Measurements from ENCODE around the gene GAGE13. TPM values are rescaled to one million over a fixed set of nuclear protein-coding genes. Genes with fewer than 3 reads are reported as not detected.

The GAGE13 gene
- total and polyA plus RNA-seq, 9 of the 15 experiments (the other 6 are each of a cell fraction or from before 2014, with no cell fraction given), result 31.6 to 506 (median 154) TPM

DNA sequence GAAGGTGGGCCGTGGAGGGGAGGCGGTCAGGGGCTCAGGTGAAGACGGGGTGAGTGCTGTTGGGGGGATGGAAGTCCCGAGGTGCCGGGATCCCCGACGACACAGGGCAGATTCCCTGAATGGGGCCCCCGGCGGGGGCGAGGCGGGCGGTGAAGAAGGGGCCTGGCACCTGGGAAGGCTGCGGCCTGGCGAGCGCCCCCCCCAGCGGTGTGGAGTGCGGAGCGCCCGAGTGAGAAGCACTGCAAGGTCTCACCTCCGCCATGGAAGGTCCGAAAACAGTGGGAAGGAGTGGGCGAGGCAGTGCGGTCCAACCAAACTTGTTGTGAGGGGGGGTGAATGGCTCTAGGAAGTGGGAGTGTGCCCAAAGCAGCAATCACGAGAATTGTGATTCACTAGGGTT, 10.1 kb downstream of the GAGE13 start (continued):
- TF ChIP-seq ZNF133 (CRISPR knock-in tag; IDR thresholded peaks at IDR 0.05) (peak; percentile 79; the same call in 1 of the 2 replicates), CHCHD3 (CRISPR knock-in tag; IDR thresholded peaks at IDR 0.05) (0 out of 2 replicates have a peak, but pooled peaks have one; percentile 46), ZNF408 (CRISPR knock-in tag; IDR thresholded peaks at IDR 0.05; ENCODE audit: low read depth) (0 out of 2 replicates have a peak, but pooled peaks have one; percentile 75), POLR2G (IDR thresholded peaks at IDR 0.05; ENCODE audit: low read depth, low read length) (0 out of 2 replicates have a peak, but pooled peaks have one; percentile 19), SUPT5H (IDR thresholded peaks at IDR 0.05) (peak; percentile 49), EGR1 (conservative IDR thresholded peaks at IDR 0.05) (peak; percentile 76), HDAC1 (IDR thresholded peaks at IDR 0.05) (peak in 1 of 2 experiments; percentile 63; a peak in 1 of 4 replicates), RB1 (IDR thresholded peaks at IDR 0.05; ENCODE audit: low read depth) (peak; percentile 52; the same call in 1 of the 2 replicates), E2F3 (CRISPR knock-in tag; IDR thresholded peaks at IDR 0.05) (peak; percentile 84), CXXC5 (CRISPR knock-in tag; IDR thresholded peaks at IDR 0.05) (peak; percentile 55), CTBP1 (IDR thresholded peaks at IDR 0.05; ENCODE audit: borderline replicate concordance) (peak; percentile 25; the same call in 1 of the 2 replicates)
- TF ChIP-seq, protein P1, sequence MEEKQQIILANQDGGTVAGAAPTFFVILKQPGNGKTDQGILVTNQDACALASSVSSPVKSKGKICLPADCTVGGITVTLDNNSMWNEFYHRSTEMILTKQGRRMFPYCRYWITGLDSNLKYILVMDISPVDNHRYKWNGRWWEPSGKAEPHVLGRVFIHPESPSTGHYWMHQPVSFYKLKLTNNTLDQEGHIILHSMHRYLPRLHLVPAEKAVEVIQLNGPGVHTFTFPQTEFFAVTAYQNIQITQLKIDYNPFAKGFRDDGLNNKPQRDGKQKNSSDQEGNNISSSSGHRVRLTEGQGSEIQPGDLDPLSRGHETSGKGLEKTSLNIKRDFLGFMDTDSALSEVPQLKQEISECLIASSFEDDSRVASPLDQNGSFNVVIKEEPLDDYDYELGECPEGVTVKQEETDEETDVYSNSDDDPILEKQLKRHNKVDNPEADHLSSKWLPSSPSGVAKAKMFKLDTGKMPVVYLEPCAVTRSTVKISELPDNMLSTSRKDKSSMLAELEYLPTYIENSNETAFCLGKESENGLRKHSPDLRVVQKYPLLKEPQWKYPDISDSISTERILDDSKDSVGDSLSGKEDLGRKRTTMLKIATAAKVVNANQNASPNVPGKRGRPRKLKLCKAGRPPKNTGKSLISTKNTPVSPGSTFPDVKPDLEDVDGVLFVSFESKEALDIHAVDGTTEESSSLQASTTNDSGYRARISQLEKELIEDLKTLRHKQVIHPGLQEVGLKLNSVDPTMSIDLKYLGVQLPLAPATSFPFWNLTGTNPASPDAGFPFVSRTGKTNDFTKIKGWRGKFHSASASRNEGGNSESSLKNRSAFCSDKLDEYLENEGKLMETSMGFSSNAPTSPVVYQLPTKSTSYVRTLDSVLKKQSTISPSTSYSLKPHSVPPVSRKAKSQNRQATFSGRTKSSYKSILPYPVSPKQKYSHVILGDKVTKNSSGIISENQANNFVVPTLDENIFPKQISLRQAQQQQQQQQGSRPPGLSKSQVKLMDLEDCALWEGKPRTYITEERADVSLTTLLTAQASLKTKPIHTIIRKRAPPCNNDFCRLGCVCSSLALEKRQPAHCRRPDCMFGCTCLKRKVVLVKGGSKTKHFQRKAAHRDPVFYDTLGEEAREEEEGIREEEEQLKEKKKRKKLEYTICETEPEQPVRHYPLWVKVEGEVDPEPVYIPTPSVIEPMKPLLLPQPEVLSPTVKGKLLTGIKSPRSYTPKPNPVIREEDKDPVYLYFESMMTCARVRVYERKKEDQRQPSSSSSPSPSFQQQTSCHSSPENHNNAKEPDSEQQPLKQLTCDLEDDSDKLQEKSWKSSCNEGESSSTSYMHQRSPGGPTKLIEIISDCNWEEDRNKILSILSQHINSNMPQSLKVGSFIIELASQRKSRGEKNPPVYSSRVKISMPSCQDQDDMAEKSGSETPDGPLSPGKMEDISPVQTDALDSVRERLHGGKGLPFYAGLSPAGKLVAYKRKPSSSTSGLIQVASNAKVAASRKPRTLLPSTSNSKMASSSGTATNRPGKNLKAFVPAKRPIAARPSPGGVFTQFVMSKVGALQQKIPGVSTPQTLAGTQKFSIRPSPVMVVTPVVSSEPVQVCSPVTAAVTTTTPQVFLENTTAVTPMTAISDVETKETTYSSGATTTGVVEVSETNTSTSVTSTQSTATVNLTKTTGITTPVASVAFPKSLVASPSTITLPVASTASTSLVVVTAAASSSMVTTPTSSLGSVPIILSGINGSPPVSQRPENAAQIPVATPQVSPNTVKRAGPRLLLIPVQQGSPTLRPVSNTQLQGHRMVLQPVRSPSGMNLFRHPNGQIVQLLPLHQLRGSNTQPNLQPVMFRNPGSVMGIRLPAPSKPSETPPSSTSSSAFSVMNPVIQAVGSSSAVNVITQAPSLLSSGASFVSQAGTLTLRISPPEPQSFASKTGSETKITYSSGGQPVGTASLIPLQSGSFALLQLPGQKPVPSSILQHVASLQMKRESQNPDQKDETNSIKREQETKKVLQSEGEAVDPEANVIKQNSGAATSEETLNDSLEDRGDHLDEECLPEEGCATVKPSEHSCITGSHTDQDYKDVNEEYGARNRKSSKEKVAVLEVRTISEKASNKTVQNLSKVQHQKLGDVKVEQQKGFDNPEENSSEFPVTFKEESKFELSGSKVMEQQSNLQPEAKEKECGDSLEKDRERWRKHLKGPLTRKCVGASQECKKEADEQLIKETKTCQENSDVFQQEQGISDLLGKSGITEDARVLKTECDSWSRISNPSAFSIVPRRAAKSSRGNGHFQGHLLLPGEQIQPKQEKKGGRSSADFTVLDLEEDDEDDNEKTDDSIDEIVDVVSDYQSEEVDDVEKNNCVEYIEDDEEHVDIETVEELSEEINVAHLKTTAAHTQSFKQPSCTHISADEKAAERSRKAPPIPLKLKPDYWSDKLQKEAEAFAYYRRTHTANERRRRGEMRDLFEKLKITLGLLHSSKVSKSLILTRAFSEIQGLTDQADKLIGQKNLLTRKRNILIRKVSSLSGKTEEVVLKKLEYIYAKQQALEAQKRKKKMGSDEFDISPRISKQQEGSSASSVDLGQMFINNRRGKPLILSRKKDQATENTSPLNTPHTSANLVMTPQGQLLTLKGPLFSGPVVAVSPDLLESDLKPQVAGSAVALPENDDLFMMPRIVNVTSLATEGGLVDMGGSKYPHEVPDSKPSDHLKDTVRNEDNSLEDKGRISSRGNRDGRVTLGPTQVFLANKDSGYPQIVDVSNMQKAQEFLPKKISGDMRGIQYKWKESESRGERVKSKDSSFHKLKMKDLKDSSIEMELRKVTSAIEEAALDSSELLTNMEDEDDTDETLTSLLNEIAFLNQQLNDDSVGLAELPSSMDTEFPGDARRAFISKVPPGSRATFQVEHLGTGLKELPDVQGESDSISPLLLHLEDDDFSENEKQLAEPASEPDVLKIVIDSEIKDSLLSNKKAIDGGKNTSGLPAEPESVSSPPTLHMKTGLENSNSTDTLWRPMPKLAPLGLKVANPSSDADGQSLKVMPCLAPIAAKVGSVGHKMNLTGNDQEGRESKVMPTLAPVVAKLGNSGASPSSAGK (IDR thresholded peaks at IDR 0.05), result peak; percentile 72
- TF ChIP-seq, protein P2, sequence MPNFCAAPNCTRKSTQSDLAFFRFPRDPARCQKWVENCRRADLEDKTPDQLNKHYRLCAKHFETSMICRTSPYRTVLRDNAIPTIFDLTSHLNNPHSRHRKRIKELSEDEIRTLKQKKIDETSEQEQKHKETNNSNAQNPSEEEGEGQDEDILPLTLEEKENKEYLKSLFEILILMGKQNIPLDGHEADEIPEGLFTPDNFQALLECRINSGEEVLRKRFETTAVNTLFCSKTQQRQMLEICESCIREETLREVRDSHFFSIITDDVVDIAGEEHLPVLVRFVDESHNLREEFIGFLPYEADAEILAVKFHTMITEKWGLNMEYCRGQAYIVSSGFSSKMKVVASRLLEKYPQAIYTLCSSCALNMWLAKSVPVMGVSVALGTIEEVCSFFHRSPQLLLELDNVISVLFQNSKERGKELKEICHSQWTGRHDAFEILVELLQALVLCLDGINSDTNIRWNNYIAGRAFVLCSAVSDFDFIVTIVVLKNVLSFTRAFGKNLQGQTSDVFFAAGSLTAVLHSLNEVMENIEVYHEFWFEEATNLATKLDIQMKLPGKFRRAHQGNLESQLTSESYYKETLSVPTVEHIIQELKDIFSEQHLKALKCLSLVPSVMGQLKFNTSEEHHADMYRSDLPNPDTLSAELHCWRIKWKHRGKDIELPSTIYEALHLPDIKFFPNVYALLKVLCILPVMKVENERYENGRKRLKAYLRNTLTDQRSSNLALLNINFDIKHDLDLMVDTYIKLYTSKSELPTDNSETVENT (CRISPR knock-in tag; IDR thresholded peaks at IDR 0.05), result peak; percentile 95
- TF ChIP-seq, protein P3, sequence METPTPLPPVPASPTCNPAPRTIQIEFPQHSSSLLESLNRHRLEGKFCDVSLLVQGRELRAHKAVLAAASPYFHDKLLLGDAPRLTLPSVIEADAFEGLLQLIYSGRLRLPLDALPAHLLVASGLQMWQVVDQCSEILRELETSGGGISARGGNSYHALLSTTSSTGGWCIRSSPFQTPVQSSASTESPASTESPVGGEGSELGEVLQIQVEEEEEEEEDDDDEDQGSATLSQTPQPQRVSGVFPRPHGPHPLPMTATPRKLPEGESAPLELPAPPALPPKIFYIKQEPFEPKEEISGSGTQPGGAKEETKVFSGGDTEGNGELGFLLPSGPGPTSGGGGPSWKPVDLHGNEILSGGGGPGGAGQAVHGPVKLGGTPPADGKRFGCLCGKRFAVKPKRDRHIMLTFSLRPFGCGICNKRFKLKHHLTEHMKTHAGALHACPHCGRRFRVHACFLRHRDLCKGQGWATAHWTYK (CRISPR knock-in tag; IDR thresholded peaks at IDR 0.05), result peak; percentile 81; the same call in 1 of the 2 replicates

Data from K562 (cell line).